OCI-LY7 (cell line): ENCODE measurements around the gene MARS1.

Experiments used
- CTCF ChIP-seq: fragments of 200-600 bp; sonication (generic); conservative IDR thresholded peaks from 2 replicates; pipeline ENCODE4 v1.5.1; 2014; ENCODE audit warnings: mild to moderate bottlenecking, antibody characterized with exemption, low read length, moderate library complexity, mixed read lengths
- EZH2phosphoT487 ChIP-seq: fragments of 200-600 bp; sonication (generic); IDR thresholded peaks from 2 replicates; pipeline ENCODE4 v1.6.1; 2018; ENCODE audit warnings: low read depth, borderline replicate concordance, mild to moderate bottlenecking, mixed run types, antibody characterized with exemption, low read length, moderate library complexity, mixed read lengths

DNA sequence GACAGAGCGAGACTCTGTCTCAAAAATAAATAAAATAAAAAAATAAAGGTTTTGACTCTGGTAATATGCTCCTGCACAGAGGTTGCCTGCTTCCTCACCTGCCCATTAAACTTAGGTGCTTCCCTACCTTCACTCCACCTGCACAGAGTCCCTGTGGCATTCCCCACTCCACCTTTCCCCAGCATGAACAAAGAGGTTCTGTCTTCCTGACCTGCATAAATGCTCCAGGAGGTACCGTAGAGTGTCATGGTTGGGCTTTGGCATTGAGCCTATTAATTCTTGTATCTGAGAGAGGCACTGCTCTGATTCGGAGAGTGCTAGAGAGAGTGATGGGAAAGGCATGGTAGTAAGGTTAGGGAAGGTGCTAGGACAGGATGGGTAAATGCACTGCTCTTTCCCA is 14.5 kb upstream of the MARS1 start:
- TF ChIP-seq CTCF: no peak
- no peak for TF ChIP-seq EZH2phosphoT487
